Astrocyte (in vitro differentiated cells and primary cell): ENCODE measurements around the gene TRIM59.

Source experiments
- CTCF ChIP-seq: IDR thresholded peaks from 2 replicates; pipeline ENCODE4 v1.5.1; 2011; ENCODE audit warnings: low read depth, mild to moderate bottlenecking, inconsistent platforms, low read length, moderate library complexity; ENCODE audit not compliant: insufficient read depth
- EZH2 ChIP-seq: IDR thresholded peaks from 2 replicates; pipeline ENCODE4 v1.6.1; 2012; ENCODE audit warnings: mild to moderate bottlenecking, low read length, inconsistent platforms; ENCODE audit not compliant: insufficient read depth

- no peak for TF ChIP-seq CTCF
- no peak for TF ChIP-seq EZH2
Measured at GRCh38 chr3:160464971-160465370, 15.4 kb upstream of the TRIM59 start.
